Suprapubic skin (tissue), 3 donors: ENCODE measurements around the gene NKX3-2.

ENCODE experiments used
- EP300 ChIP-seq: sonication (generic); formaldehyde crosslinking; IDR thresholded peaks from one replicate; pipeline ENCODE4 v1.6.1; 2017; ENCODE audit warnings: antibody characterized with exemption
- TF ChIP-seq, protein P1 (sequence below), 2 donors: fragments of 200-600 bp in 1 of 2; fragments of 450-650 bp in 1 of 2; sonication (generic) in 1 of 2; IDR thresholded peaks; one replicate each; pipeline ENCODE4 v1.5.1; 2016 to 2019; ENCODE audit warnings: antibody characterized with exemption in 2 of 2, mild to moderate bottlenecking in 1 of 2, moderate library complexity in 1 of 2

DNA sequence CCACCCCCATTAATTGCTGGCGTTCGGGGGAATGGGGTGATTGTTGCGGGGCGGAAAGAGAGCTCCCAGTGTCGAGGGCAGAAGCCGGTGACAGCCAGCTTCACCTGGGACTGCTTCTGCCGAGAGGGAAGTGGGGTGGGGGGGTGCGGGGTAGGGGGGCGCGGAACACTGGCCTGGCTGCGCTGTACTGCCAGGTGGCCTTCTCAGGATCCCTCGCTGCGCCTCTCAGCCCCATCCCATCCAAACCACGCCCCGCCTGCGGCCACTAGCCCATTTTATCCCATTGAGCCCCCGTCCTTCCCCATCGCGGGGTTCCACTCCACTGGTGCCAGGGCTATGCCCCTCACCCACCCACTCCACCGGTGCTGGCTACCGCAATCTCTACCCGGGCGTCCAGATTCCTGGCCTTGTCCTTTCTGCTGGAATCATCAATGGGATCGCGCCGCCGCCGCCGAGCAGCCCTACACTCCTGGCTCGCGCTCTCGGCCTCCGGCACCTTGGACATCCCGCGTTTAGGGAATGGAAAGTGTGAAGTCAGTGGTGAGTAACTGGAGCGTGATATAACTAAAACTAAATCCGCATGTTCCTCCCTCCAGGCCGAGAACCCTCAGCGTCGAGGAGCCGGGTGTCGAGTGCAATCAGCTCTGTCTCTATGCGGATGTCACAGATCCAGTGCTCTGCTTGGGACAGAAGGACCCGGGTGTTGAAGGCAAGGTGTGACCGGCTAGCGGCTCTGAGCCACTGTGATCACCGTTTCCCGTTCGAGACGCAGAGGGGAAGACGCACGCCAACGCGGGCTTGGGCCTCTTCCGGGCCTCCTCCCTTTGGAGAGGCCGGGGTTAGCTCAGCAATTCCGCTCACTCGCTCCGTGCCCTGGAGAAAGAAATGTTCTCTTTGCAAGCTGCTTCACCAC is 20.5 kb downstream of the NKX3-2 start:
- TF ChIP-seq, protein P1, sequence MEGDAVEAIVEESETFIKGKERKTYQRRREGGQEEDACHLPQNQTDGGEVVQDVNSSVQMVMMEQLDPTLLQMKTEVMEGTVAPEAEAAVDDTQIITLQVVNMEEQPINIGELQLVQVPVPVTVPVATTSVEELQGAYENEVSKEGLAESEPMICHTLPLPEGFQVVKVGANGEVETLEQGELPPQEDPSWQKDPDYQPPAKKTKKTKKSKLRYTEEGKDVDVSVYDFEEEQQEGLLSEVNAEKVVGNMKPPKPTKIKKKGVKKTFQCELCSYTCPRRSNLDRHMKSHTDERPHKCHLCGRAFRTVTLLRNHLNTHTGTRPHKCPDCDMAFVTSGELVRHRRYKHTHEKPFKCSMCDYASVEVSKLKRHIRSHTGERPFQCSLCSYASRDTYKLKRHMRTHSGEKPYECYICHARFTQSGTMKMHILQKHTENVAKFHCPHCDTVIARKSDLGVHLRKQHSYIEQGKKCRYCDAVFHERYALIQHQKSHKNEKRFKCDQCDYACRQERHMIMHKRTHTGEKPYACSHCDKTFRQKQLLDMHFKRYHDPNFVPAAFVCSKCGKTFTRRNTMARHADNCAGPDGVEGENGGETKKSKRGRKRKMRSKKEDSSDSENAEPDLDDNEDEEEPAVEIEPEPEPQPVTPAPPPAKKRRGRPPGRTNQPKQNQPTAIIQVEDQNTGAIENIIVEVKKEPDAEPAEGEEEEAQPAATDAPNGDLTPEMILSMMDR (IDR thresholded peaks at IDR 0.05), result no peak
- TF ChIP-seq EP300, result no peak
